ENCODE measurements around the gene HLA-DQB1. TPM values are rescaled to one million over a fixed set of nuclear protein-coding genes. Genes with fewer than 3 reads are reported as not detected.
"Not testable (repeated sequence)": the region's sequence is repeated elsewhere in the genome, so short reads cannot be mapped to it uniquely, and the experiment has no call there.

Gene HLA-DQB1
- total RNA-seq, 1 experiment from 2014 or later = 0.17 TPM

DNA sequence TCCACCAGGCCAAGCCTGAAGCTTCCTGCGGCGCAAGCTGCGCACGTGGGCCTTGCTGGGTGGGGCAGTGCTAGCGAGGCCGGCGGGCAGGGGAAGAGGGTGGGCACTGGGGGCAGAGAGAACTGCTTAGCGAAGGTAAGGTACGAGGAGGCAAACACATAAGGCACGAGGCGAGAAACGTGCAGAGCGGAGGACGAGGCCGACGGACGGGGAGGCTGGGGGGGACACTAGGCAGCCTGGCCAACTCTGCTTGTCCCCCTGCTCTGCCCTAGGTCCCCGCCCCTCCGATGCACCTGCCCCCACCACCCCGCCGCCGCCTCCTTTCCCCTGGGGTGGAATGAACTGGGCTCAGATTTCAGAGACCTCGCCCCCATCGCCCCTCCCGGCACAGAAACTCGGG, 2.1 kb downstream of the HLA-DQB1 start:
- DNase-seq (ENCODE audit: extremely low read depth, low read depth) = no peak

DNA sequence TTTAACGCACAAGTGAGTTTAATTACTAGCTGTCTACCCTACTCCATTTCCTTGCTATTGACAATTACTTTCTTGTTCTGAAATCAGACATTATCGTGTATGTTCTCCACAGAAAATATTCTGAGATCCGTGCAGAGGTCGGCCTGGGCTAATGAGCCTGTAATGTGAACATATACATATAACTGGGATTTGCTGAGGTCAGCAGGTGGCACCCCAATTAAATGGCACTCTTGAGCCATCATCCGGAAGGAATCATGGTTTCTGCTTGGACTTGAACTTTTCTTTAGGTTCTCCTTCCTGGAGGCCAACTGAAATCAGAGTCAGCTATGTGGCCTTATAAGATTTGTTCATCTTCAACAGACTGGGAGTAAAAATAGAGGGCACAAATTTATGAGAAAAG, 3.6 kb downstream of the HLA-DQB1 start:
- DNase-seq (ENCODE audit: extremely low read depth, low read depth) = no peak

DNA sequence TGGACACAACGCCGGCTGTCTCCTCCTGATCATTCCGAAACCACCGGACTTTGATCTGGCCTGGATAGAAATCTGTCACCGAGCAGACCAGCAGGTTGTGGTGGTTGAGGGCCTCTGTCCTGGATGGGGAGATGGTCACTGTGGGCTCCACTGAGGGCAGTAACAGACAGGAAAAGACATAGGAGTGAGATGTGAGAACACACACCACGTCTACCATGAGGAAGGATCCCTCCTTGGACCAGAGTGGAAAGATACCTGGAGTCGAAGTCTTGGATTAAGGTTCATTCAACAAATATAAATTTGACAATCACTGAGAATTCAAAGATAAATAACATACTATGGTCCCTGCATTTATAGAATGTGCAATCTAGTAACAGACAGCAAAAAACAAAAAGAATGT, 4.4 kb downstream of the HLA-DQB1 start:
- DNase-seq (ENCODE audit: extremely low read depth, low read depth) = no peak

DNA sequence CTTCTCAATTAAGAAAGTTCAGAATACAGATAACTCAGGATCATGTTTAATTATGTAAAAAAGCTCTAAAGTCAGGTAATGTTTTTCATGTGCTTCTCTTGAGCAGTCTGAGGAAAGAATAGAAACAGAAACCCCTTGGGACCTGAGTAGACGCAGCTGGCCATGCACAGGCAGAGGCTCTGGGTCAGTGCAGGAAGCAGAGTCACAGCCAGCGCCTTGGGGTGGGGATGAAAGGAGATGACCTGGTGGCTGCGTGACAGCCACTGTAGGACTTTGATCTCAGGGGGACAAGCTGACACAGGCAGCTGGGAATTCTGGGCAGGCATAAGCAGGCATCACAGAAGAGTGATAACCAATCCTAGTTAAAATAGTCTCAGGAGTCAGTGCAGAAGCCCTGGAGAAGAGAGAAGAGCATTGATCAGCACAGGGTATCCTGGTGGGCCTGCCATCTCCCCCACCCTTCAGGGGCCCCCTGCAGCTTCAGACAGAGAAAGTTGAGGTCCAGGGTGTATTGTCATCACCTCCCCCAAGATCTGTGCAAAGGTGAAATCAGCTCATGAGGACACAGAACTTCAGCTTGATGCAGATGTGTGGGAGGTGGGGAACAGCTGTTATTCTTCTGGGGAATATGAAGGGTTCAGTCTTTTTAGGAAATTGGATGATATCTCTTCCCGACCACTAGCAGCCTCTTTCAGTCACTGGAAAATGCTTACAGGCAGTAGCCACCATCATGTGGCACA, 6.4 kb downstream of the HLA-DQB1 start:
- DNase-seq (ENCODE audit: extremely low read depth, low read depth) = no peak

DNA sequence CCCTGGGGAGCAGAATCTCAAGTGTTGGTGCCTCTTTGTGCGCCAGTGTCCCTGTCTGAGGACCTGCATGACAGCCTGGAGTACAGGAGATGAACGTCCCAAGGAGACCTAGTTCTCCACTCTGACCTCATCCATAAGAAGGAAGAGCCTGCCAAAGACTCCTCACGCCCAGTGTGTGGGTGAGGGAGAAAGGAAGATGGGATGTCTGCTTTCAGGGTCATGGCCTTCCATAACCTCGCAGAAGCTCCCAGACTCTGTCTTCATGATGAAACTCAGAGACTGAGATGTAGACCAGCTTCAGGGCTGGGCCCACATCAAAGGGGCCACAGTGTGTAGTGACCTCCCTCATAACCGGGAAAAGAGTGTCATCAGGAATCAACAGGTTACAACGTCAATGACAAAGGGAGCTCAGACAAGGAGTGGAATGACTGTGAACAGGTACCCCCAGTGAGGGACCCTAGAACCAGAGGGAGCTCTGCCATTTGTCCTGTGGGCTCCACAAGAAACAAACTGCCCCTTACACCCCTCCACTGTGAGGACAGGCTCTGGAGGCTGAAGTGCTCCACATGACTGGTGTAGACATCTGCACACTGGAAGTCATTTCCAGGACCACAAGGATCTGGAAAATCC, 8.1 kb downstream of the HLA-DQB1 start:
- no peak for DNase-seq (ENCODE audit: extremely low read depth, low read depth)

DNA sequence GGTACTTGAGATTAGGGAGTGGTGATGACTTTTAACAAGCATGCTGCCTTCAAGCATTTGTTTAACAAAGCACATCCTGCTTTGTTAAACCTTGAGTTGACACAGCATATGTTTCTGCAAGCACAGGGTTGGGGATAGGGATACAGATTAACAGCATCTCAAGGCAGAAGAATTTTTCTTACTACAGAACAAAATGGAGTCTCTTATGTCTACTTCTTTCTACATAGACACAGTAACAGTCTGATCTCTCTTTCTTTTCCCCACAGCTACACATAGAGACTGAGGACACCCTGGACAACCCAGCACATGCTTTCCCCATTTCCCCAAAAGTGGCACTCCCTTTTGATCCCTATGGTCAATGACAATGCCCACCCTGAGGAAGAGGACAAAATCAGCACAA, 8.6 kb downstream of the HLA-DQB1 start:
- not testable (repeated sequence) for DNase-seq (ENCODE audit: extremely low read depth, low read depth)

DNA sequence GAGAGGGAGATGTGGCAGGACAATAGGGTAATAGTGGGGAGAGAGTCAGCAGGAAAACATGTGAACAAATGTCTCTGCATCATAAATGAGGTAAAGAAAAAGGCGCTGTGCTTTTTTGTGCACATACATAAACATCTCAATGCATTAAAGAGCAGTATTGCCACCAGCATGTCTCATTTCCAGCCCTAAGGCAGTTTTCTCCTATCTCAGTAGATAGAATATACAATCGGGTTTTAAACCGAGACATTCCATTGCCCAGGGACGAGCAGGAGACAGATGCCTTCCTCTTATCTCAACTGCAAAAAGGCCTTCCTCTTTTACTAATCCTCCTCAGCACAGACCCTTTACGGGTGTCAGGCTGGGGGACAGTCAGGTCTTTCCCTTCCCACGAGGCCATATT, 9.1 kb downstream of the HLA-DQB1 start:
- DNase-seq (ENCODE audit: extremely low read depth, low read depth) = not testable (repeated sequence)

DNA sequence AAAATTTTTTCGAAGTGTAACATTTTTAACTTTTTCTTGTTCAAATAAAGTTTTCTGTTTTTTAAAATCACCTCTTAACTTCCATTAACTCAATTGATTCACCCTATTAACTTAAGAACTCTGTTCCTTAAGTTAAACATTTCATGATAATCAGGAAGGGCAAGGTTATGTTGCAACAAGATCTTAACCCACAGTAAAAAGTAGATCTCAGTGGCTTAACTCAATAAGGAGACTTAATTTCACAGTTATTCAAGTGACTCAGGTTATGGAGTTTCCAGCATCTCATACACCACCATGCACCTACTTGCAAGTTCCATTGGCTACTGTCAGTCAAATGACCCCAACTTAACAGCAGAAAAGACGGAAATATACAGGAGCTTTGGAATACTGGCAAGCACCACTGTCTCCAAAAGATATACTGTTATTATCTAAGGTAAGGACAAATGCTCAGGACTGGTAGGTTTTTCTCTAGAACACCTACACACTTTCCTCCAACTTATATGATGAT, 11.2 kb downstream of the HLA-DQB1 start:
- no peak for DNase-seq (ENCODE audit: extremely low read depth, low read depth)

DNA sequence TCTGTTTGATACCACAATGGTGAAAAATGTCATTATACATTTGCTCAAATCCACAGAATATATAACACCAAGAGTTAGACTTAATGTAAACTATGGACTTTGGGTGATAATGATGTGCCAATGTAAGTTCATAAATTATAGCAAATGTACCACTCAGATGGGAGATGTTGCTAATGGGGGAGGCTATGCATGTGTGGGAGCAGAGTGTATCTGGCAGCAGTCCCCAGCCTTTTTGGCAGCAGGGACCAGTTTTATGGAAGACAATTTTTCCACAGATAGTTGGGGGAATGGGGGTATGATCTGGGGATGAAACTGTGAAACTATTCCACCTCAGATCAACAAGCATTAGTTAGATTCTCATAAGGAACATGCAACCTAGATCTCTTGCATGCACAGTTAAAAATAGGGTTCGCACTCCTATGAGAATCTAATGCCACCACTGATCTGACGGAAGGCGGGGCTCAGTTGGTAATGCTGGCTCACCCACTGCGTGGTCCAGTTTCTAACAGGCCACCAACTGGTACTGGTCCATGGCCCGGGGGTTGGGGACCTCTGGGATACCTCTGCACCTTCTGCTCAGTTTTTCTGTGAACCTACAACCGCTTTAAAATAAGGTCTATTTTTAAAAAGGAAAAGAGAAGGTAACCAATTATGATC, 21.3 kb downstream of the HLA-DQB1 start:
- no peak for DNase-seq (ENCODE audit: extremely low read depth, low read depth)

DNA sequence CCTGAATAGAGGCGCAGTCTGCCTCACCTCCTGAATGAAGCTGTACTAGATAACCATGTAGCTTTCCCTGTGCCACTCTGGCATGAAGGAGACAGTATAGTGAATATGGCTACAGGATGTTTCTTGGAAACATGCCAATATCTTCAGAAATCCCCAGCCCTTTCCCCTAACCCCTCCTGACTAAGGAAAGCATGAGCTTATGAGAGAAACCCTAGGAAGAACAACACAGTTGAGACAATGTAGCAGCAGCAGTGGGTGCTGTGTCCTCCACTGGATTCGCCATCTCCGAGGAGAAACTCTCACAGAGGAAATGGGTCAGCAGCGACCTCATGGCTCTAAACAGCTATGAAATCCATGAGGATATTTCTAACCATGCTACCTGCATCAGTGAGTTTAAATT, 22.6 kb downstream of the HLA-DQB1 start:
- no peak for DNase-seq (ENCODE audit: extremely low read depth, low read depth)

DNA sequence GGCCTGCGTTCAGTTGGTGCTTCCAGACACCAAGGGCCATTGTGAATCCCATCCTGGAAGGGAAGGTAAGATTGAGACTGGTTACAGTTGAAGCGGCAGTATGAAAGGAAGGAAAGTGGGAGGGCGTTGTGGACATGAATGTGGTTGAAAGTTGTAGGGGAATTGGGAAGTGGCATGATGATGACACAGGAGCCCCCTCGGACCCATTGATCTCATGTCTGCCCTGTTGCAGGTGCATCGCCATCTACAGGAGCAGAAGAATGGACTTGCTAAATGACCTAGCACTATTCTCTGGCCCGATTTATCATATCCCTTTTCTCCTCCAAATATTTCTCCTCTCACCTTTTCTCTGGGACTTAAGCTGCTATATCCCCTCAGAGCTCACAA, 23.7 kb downstream of the HLA-DQB1 start:
- no peak for DNase-seq (ENCODE audit: extremely low read depth, low read depth)

DNA sequence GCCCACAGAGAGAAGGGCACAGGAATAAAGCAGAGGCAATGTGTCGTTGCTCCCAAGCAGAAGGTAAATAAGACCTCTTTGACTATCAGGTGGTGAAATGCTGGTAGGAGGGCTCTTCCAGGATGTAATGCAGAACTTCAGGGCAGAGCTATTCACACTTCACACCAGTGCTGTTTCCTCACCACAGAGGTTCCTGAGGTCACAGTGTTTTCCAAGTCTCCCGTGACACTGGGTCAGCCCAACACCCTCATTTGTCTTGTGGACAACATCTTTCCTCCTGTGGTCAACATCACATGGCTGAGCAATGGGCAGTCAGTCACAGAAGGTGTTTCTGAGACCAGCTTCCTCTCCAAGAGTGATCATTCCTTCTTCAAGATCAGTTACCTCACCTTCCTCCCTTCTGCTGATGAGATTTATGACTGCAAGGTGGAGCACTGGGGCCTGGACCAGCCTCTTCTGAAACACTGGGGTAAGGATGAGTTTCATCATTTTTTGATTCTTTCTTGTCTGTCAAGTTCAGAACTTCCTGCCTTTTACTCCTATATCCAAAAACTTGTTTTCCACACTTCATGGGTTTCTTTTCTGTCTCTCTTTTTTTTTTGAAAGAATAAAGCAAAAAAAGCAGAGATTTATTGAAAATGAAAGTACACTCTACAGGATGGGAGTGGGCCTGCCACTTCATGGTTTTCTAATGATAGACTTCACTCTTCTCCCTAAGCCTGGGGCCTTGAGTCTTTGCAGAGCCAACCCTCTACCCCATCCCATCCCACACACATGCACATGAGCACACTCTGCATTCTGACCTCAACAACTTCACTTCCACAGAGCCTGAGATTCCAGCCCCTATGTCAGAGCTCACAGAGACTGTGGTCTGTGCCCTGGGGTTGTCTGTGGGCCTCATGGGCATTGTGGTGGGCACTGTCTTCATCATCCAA, 24.4 kb downstream of the HLA-DQB1 start:
- not testable (repeated sequence) for DNase-seq (ENCODE audit: extremely low read depth, low read depth)

DNA sequence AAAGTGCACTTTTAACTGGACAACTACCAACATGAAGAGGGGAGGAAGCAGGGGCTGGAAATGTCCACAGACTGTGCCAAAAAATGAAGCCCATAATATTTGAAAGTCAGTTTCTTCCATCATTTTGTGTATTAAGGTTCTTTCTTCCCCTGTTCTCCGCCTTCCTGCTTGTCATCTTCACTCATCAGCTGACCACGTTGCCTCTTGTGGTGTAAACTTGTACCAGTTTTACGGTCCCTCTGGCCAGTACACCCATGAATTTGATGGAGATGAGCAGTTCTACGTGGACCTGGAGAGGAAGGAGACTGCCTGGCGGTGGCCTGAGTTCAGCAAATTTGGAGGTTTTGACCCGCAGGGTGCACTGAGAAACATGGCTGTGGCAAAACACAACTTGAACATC, 25.3 kb downstream of the HLA-DQB1 start:
- no peak for DNase-seq (ENCODE audit: extremely low read depth, low read depth)

DNA sequence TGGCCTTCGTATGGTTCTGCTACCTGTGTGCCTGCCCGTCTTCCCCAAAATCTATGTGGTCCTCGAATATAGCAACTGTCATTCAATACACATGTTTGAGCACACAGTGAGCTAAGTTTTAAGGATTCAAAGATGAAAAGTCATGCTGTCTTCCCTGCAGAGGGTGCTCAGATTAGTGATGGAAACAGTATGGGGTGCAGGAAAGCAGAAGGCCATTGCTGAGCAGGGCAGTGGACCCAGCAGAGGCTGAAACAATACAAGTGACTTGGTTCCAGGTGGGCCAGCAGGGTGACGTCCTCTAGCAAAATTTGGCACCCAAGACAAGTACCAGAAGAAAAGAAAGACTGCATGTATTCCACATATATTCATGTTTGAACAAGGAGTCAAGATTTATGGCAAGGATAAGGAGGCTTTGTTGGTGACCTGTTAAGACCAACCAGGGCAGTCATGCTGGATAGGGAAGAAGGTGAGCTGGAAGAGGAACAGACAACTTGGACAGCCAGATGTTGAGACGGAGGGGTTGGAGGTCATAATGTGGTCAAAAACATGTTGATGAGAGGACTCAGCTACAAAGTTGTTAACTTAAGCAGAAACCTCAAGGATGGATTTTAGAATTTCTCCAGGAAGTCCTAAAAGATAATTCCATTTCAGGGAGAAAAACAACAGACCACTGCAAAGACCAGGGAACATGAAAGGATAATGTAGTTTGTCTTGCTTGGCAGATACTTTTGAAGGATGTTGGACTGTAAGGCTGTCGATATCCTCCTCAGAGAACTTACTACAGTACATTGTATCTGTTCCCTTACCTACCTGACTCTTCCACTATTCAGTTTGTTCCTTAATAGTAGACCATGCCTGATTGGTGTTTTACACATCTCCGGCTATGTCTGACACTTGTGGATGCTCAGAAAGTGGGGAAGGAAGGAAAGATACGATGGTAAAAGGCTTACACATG, 26.7 kb downstream of the HLA-DQB1 start:
- no peak for DNase-seq (ENCODE audit: extremely low read depth, low read depth)

DNA sequence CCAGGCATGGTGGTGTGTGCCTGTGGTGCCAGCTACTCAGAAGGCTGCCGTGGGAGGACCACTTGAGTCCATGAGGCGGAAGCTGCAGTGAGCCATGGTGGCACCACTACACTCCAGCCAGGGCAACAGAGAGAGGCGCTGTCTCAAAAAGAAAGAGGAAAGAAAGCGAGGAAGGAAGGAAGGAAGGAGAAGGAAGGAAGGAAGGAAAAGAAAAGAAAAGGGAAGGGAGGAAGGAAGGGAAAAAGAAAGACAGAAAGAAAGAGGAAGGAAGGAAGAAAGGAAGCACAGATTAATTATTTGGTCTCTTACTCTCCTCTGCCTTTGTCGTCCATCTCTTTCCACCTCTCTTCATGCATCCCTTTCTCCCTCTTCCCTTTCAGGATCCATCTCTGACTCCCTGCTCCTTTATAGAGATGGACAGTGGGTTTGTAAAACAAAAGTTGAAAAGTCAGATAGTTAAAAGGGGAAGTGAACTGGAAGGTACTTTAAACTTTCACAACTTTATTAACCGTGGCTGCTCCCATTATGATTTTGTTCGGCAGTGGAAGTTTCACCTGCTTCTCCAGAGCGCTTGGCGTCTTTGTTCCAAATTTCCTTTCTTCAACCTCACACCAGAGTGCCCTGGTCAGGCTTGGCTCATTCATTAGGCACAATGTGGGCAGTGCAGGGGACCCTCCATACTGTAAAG, 27.8 kb downstream of the HLA-DQB1 start:
- DNase-seq (ENCODE audit: extremely low read depth, low read depth) = no peak

DNA sequence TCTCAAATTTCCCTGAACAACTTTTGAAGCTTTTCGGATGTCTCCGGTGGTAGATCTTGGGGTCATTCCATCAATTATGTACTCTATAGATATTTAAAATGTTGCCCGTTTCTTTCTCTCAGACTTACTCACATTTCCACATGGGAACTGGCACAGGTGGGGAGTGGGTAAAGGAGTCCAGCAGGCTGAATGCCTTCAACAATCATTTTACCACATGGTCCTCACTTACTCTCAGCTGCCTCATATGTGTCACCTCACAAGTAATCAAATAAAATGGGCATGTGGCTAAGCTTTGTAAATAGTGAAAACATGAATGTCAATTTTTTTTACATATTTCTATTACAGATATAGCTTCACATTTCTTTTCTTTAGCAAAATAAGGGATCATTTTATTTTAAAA, 28.6 kb downstream of the HLA-DQB1 start:
- no peak for DNase-seq (ENCODE audit: extremely low read depth, low read depth)

DNA sequence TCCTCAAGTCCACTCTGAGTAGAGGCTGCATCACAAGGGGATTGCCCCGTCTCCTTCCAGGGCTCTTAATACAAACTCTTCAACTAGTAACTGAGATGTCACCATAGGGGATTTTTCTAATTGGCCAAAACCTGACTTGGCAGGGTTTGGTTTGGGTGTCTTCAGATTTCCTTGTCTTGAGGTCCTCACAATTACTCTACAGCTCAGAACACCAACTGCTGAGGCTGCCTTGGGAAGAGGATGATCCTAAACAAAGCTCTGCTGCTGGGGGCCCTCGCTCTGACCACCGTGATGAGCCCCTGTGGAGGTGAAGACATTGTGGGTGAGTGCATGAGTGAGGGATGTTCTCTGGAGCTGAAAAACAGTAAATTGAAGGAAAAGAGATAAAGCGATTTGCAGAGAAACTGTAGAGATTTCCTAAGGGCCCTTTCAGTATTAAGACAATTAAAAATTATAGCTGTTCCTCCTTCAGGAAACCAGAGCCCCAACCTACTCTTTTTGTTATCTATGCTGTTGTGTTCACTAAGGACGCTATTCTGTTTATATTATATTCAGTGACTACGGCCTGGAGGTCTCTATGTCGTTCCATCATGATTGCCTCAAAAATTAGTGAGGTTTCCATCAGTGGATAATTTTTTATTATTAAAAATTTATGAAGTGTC, 29.1 kb downstream of the HLA-DQB1 start, which contains the start of gene HLA-DQA1:
Gene HLA-DQA1, plus strand, starts transcription at position 188 of the 662 bp plus-strand sequence. Its CDS starts 53 bp downstream, at position 241.
- DNase-seq (ENCODE audit: extremely low read depth, low read depth) = no peak

DNA sequence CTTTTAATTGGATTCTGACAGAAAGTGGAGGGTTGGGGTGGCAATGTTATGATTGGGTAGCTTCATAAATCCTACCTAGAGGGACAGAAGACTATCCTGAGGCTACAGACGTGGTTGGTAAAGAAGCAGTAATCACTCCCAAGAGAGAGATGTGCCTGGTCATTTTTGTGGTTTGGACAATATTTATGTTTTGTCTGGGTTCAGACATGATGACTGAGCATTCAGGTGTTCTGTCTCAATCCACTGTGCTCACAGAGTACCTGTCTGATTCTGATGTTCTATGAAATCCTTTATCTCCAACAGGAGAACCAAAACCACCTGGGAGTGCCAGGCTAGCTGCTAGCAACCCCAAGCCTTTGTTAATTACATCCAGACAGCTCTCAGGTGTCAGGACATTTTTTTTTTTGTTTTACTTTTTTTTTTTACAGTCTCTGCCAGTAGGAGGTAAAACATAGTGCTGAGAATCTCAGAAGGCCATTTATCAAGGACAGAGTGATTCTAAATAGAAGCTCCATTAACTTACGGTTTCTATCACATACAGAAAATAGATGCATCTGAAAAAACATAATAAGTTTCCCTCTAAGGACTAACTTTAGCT, 30.8 kb downstream of the HLA-DQB1 start:
- no peak for DNase-seq (ENCODE audit: extremely low read depth, low read depth)

Data from NCI-H460 (cell line).